B cell (primary cell): Measurements from ENCODE around the gene LAPTM4A.

Experiments used
- CTCF ChIP-seq: fragments of 200-600 bp; IDR thresholded peaks from one replicate; pipeline ENCODE4 v1.8.0; 2022; ENCODE audit warnings: antibody characterized with exemption, mild to moderate bottlenecking
- EZH2 ChIP-seq: IDR thresholded peaks from 2 replicates; pipeline ENCODE4 v1.6.1; 2012; ENCODE audit warnings: borderline replicate concordance, low read depth, mild to moderate bottlenecking, moderate library complexity, low read length; ENCODE audit not compliant: insufficient read depth, poor library complexity, severe bottlenecking

- TF ChIP-seq CTCF (no peak), EZH2 (no peak)
These were observed 21.2 kb downstream of the LAPTM4A start for GRCh38 chr2:20030224-20030623.
